Epithelial cell of proximal tubule (primary cell): Measurements from ENCODE around the gene FARSB. TPM values are rescaled to one million over a fixed set of nuclear protein-coding genes. Genes with fewer than 3 reads are reported as not detected.

Experiments
- DNase-seq: peaks from one replicate; pipeline ENCODE4 v3.0.0-alpha.2; 2011; ENCODE audit warnings: low read depth
- H3K4me3 ChIP-seq: 2 replicates; pipeline ENCODE4 v1.5.1; 2011; ENCODE audit warnings: low read depth, mild to moderate bottlenecking, low read length
- CTCF ChIP-seq: conservative IDR thresholded peaks from 2 replicates; pipeline ENCODE4 v1.5.1; 2012; ENCODE audit warnings: low read depth, mild to moderate bottlenecking, low read length
- total RNA-seq: library from RNA; depleted of rRNA; stranded (reverse); fragments of >200 nt; gene quantifications from 2 replicates; pipeline ENCODE4 v1.2.3, GENCODE V29; 2015

FARSB gene
- total RNA-seq, 1 donor from 2014 or later, result 18.3 TPM

DNA sequence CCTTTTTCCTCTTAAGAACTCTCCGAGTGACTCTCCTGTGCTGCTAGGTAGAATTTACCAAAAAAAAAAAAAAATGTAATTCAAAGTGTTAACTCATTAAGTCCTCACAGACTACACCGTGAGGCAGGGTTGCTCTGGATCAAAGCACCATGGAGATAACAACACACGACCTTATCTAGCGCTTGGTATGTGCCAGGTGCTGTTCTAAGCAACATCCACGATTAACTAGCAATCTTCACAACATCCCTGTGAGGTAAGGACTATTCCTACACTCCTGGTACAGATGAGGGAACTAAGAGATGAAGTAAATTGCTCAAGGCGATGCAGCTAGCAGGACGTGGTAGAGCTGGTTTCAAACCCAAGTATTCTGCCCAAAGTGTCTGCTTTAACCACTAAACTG is 17.4 kb upstream of the FARSB start:
- TF ChIP-seq CTCF, result no peak
- no peak overlapping the region for H3K4me3 ChIP-seq
- DNase-seq, result no peak

DNA sequence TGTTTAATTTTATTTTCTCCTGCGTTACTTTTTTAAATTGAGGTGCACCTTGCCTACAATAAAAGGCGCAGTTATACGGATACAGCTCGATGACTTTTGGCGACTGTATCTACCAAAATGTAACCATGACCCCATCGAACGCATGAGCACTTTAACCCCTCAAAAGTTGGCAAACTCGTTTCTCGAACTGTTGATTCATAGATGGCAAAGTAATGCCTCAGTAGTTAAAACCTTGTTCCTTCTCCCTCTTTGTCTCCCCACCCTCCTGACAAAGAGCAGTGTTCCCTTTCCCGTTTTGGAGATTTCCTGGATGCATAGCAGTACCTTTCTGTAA is 16.1 kb upstream of the FARSB start:
- TF ChIP-seq CTCF, result no peak
- DNase-seq, result no peak
- peak overlapping the region; percentile 62 for H3K4me3 ChIP-seq

DNA sequence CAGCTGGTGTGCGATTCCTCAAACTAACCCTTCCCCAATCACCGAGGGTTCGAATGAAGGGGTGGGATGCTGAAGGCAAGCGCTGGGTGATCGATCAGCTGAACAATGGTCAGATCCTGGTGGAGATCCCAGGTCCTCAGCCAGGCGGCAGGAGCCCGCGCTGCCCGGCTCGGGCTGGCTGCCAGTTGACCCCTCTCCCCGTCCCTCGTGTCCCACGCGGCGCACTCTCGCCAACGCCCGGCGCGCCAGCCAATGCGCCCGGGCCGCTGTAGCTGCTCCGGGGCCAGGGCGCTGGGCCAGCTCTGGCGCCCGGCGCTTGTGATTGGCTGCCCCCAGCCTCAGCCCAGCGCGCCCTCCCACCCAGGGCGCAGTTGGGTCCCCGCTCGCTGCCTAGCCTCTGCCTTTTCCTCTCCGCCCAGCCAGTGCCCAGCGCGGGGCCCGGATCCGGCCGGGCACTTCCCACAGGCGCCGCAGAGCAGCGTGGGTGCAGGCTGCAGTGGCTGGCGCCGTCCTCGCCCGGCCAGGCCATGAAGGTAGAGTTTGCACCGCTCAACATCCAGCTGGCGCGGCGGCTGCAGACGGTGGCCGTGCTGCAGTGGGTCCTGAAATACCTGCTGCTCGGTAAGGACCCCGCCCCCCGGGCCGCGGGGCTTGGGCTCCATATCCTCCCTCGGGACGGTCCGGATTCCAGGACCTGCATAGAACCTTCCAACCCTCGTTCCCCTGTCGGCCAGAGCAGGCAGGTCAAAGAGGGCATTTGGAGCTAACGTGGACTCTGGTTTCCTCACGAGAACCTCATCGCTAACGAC is 15.6 kb upstream of the FARSB start, which contains the start of gene MOGAT1:
Gene MOGAT1 (plus strand): TSS at position 400 of the 809 bp plus-strand sequence. CDS start 128 bp downstream, at position 528.
- peak within 1 kb of the TSS; percentile 62 for H3K4me3 ChIP-seq

DNA sequence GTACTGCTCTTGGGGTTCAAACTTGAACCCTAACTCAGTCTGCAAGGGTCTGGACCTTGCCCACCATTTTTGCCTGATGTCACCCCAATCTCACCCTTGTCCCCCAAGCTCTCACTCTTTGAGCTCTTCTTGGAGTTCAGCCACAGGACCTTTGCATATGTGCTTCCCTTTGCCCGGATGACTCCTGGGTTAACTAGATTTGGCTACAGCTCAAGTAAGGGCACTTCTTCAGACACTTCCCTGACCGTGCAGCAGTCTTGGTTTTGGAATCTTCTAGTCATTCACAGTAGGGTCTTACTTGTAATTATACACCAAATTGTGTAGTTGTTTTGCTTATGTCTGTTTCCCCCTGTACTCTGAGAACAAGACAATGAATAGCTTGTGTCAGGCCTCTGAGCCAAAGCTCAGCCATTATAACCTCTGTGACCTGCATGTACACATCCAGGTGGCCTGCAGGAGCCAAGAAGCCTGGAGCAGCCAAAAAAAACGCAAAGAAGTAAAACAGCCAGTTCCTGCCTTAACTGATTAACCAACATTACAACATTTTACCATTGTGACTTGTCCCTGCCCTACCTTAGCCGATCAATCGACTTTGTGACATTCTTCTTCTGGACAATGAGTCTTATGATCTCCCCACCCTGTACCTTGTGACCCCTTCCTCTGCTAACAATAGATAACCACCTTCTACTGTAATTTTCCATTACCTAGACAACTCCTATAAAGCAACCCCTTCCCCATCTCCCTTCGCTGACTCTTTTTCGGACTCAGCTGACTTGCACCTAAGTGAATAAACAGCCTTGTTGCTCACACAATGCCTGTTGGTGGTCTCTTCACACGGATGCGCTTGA is 14.5 kb upstream of the FARSB start:
- no peak for DNase-seq
- TF ChIP-seq CTCF, result no peak
- H3K4me3 ChIP-seq, result no peak overlapping the region

More for the DNA sequence above, 15.6 kb upstream of the FARSB start, which contains the start of gene MOGAT1:
- DNase-seq, result no peak
- TF ChIP-seq CTCF, result peak; percentile 24

DNA sequence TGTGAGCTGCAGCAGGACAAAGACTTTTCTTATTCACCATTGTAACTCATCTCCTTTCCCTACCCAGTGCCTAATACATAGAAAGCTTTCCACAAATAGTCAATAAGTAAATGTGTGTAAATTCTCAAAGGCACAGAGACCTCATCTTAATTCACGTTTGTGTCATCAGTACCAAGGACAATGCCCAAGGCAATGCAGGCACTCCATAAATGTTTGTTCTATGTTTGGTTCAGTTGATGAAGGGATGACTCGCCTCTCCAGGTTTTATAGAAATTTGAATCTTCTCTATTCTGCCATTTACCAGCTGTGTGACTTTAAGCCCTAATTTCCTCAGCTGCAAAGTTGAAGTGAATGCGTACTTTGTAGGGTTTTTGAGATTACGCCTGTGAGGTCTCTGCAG is 13.5 kb upstream of the FARSB start:
- no peak for DNase-seq
- H3K4me3 ChIP-seq, result no peak overlapping the region
- TF ChIP-seq CTCF, result no peak

- no peak for DNase-seq
- H3K4me3 ChIP-seq, result no peak overlapping the region
- no peak for TF ChIP-seq CTCF
Observed at GRCh38 chr2:222668494-222669154, 12.7 kb upstream of the FARSB start.
